ENCODE measurements around the gene KRTCAP2.

DNA sequence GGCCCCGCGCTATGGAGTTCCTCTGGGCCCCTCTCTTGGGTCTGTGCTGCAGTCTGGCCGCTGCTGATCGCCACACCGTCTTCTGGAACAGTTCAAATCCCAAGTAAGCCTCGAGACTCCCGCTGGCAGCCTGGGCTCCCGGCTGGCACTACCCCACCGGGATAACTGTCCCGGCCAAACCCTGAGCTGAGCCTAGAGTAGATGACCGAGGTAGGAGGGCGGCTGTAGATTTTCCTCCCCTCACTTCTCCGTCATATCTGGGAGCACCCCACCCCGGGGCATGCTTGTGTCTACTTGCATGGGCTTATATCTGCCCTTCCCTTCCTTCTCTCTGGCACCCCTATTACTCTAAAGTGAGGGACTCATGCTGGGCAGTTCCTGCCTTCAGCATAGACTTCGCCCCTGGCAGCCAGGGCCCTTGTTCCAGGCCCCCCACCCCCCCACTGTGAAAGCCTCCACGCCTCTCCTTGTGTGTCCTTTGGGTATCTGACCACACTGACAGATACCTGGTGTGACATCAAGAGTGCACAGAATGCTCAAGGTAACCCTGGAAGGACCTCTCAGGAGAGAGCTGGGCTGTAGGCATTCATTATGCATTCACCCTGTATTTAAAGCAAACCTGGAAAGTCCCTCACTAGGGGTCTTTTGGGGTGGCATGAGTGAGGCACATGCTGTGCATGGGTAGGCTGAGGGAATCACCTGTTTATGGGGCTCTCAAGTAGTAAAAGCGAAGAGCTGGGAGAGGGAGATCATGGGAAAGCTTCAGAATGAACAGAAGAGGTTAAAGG lies 44.9 kb downstream of the KRTCAP2 start:
- TF ChIP-seq, protein P1, sequence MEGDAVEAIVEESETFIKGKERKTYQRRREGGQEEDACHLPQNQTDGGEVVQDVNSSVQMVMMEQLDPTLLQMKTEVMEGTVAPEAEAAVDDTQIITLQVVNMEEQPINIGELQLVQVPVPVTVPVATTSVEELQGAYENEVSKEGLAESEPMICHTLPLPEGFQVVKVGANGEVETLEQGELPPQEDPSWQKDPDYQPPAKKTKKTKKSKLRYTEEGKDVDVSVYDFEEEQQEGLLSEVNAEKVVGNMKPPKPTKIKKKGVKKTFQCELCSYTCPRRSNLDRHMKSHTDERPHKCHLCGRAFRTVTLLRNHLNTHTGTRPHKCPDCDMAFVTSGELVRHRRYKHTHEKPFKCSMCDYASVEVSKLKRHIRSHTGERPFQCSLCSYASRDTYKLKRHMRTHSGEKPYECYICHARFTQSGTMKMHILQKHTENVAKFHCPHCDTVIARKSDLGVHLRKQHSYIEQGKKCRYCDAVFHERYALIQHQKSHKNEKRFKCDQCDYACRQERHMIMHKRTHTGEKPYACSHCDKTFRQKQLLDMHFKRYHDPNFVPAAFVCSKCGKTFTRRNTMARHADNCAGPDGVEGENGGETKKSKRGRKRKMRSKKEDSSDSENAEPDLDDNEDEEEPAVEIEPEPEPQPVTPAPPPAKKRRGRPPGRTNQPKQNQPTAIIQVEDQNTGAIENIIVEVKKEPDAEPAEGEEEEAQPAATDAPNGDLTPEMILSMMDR (conservative IDR thresholded peaks at IDR 0.05; ENCODE audit: low read depth, low read length) = no peak
- no peak for TF ChIP-seq EZH2 (IDR thresholded peaks at IDR 0.05; ENCODE audit: borderline replicate concordance, low read depth, low read length, poor library complexity, severe bottlenecking)

All from A673 (cell line).